Astrocyte of the spinal cord (primary cell): ENCODE measurements around the gene HOXB6.

Experiments
- DNase-seq: peaks from one replicate; pipeline ENCODE4 v3.0.0; 2011; ENCODE audit warnings: low read depth, low spot score
- H3K4me3 ChIP-seq: 2 replicates; pipeline ENCODE4 v1.5.1; 2011; ENCODE audit warnings: low read depth, mild to moderate bottlenecking, low read length, moderate library complexity
- in situ Hi-C: cut with HindIII; loops from 2 replicates; pipeline ENCODE4 v1.10.0; 2017; ENCODE audit warnings: low sequenced_read_pairs
- TF ChIP-seq, protein P1 (sequence below): IDR thresholded peaks from 2 replicates; pipeline ENCODE4 v1.5.1; 2012; ENCODE audit warnings: low read depth, mild to moderate bottlenecking, low read length, inconsistent platforms

The HOXB6 gene

DNA sequence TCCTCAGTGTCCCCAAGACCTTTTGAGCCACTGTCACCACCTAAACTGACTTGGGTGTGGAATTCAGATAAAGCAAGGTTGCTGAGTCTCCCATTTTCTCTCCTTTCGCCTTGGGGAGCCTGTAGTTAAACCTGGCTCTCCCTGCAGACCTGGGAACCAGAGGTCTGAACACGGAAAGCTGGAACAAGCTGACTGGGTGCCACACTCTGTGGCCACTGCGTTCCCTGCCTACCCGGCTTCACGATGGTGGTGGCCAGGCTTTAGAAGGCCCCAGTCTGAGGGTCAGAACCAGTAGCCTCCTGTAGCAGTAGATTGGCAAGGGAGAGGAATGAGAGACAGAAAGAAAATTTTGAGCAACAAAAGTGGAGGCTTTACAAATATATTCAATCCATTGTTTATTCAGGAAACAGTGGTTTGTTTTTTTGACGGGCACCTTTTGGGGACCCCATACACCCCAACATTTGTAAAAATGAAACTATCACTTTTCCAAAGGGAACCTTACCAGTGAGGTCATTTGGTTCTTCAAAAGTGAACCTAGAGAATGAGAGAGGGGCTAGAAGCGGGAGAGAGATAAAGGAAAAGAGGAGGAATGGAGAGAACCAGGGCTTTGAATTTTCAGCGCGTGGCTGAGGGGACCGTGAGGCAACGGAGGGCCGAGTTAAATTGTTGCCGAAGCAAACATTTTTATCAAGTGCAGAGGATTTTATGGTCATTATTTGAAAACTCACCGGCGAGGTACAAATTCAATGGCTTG is 12.1 kb upstream of the HOXB6 start:
- in situ Hi-C loops = no loop called here
- TF ChIP-seq, protein P1, sequence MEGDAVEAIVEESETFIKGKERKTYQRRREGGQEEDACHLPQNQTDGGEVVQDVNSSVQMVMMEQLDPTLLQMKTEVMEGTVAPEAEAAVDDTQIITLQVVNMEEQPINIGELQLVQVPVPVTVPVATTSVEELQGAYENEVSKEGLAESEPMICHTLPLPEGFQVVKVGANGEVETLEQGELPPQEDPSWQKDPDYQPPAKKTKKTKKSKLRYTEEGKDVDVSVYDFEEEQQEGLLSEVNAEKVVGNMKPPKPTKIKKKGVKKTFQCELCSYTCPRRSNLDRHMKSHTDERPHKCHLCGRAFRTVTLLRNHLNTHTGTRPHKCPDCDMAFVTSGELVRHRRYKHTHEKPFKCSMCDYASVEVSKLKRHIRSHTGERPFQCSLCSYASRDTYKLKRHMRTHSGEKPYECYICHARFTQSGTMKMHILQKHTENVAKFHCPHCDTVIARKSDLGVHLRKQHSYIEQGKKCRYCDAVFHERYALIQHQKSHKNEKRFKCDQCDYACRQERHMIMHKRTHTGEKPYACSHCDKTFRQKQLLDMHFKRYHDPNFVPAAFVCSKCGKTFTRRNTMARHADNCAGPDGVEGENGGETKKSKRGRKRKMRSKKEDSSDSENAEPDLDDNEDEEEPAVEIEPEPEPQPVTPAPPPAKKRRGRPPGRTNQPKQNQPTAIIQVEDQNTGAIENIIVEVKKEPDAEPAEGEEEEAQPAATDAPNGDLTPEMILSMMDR = no peak

GRCh38 chr17:48615963-48616716 is 11.4 kb upstream of the HOXB6 start:
- peak overlapping the region; percentile 75 for H3K4me3 ChIP-seq
- peak; percentile 50 for DNase-seq
- in situ Hi-C loops = no loop called here
- TF ChIP-seq, protein P1 = no peak

More for the DNA sequence above, 12.1 kb upstream of the HOXB6 start:
- H3K4me3 ChIP-seq = peak overlapping the region; percentile 74
- peak; percentile 38 for DNase-seq

DNA sequence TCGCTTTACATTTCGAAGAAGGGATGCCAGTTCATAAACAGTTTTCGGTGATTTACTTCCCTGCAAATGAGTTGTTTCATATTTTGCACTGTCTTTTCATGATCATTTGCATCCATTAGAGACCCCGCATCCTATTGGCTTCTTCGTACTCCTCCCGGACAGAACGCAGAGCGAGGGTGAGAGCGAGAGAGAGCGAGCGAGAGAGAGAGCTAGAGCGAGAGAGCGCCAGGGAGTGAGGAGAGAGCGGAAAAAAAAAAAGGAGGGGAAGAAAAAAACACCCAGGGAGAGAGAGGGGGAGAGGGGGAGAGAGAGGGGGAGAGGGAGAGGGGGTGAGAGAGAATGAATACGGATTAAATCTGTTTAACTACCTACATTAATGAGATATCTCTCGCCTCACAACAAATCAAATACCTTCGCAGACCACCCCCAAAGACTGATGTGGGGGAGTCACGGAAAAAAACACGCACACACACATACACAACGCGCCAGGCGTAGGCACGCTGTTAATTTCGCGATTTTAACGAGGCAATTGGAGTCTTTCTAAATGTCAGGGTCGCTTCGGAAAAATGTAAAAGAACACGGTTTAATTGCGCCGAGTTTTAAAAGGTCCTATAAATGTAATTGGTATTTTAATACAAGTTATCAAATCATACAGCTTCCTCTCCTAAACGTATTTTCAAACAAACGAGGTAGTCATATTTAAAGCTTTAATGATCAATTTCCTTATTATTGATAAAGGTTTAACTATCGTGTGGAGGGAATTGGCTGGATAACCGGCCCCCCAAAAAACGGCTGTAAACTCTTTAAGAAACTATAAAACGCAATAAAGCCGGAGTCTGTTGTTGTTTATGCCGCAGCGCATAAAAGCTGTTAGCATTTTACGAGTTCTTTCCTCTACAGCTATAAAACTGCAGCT is 10.5 kb upstream of the HOXB6 start, which contains the start of gene HOXB8:
TSS of gene HOXB8 (minus strand) at position 246 of the 916 bp plus-strand sequence. CDS start 588 bp downstream, outside the sequence.
- TF ChIP-seq, protein P1 = no peak
- DNase-seq = peak; percentile 86
- H3K4me3 ChIP-seq = peak within 1 kb of the TSS; percentile 75
- in situ Hi-C loops = no loop called here

DNA sequence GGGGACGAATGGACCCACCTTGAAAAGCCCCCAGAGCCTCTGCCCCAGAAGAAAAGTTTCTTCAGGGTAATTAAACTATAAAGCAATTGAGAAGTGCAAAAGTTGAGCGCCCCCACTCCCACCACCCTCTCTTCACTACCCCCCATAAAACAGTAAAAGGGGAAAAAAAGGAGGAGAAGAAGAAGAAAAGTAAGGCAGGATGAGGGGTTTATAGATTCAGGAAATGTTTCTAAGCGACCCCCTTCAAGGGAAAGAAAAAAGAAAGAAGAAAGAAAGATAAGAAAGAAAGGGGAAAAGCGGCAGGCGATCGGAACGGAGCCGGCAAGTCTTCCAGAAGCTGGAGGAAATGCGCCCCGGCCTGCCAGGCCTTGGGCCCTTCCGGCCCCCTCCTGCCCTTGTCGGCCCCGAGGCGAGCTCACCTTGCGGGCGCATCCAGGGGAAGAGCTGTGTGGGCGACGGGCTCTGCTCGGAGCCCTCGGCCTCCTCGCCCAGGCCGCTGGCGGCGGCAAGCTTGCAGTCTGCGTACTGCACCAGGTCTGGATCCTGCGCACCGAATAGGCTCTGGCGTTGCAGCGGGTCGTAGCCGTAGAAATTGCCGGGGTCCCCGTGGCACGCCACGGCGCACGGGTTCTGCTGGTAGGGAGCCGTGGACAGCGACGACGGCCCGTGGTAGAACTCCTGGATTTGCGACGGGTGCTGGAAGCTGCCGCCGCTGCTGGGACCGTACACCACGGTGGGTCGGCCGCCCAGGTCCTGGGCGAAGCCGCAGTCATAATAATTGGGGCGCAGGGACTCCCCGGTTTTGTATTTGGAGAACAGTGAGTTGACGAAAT is 9.3 kb upstream of the HOXB6 start:
- DNase-seq = peak; percentile 44
- TF ChIP-seq, protein P1 = no peak
- in situ Hi-C loops = no loop called here
- H3K4me3 ChIP-seq = peak overlapping the region; percentile 75

DNA sequence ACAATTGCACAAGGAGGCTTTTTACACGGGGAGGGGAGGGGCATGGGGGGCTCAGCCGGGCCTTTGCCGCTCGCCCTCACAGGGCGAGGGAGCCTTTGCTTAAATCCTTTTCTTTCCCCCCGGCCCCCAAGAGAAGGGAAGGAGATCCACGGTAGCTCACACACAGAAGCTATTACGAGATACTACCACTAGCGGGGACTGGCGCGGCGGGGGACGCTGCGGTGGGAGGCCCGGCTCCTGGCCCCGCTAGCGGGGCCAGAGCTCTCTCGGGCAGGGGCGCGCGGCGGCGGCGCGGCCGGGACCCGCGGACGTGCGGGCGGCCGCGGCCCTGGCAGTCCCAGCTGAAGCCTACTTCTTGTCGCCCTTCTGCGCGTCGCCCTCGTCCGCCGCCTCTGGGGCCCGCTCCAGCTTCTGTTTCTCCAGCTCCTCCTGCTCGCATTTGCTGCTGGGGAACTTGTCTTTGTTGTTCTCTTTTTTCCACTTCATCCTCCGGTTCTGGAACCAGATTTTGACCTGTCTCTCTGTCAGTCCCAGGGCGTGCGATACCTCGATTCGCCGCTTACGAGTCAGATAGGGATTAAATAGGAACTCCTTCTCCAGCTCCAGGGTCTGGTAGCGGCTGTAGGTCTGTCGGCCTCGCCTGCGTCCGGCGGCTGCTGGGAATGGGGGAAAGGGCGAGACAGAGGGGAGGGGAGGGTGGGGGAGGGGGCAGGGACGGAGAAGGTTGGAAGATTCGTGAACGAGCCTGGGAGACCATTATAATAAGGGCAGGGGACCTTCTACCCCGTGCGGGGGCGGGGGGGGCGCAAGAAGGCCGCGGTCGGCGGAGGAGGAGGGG is 8.3 kb upstream of the HOXB6 start:
- DNase-seq = peak; percentile 53

More for the DNA sequence above, 8.3 kb upstream of the HOXB6 start:
- TF ChIP-seq, protein P1 = peak; percentile 11
- in situ Hi-C loops = no loop called here
- H3K4me3 ChIP-seq = peak overlapping the region; percentile 75
